SW 1271 (cell line): ENCODE measurements around the gene HUS1.
A peak's percentile ranks its signal among the peaks of the same experiment; 100 is the strongest.

Experiments used
- DNase-seq, 2 experiments: peaks; one replicate each; lab custom pipeline; 2025; lab: John Stamatoyannopoulos, UW

HUS1 gene

GRCh38 chr7:47979832-47980181 is 392 bp upstream of the HUS1 start:
- DNase-seq: no peak

- DNase-seq: no peak
These were observed 648 bp downstream of the HUS1 start for GRCh38 chr7:47978790-47979144.

GRCh38 chr7:47973739-47974138 is 5.7 kb downstream of the HUS1 start:
- no peak for DNase-seq

GRCh38 chr7:47970761-47971160 is 8.7 kb downstream of the HUS1 start:
- DNase-seq: no peak

GRCh38 chr7:47968847-47969774 is 10.3 kb downstream of the HUS1 start:
- peak in 1 of 2 experiments; percentile 51 for DNase-seq

GRCh38 chr7:47967708-47968107 is 11.7 kb downstream of the HUS1 start:
- no peak for DNase-seq

DNA sequence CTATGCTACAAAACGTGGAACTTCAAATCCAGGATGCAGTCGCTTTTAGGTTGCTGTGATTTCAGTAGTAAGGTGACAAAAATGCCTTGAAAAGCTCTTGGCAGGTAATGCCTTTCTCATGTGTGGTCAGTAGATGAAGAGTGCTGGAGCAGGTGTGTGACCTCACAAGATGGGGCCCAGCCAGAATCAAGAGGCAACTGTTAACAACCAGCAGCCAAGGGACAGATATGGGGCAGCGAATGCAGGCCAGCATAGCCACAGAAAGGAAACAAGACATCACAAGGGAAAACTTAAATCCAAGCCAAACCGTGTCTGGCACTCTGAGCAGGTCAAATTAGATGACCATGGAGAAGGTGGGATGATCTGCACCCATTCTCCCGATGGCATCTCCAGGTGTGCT is 12.3 kb downstream of the HUS1 start:
- no peak for DNase-seq

- no peak for DNase-seq
These were observed 14.0 kb downstream of the HUS1 start for GRCh38 chr7:47965456-47965855.

DNA sequence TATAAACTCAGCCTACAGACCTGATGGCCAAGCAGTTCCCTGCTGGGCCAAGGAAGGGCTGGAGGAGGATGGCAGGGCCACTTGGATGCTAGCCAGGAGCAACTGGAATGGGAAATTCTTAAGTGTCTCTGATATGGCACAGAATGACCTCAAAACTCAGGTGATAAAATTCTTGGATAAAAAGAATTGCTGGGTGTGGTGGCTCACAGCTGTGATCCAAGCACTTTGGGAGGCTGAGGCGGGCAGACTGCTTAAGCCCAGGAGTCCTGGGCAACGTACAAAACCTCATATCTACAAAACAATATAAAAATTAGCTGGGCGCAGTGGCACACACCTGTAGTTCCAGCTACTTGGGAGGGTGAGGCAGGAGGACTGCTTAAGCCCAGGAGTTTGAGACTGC is 17.2 kb downstream of the HUS1 start:
- DNase-seq: no peak

DNA sequence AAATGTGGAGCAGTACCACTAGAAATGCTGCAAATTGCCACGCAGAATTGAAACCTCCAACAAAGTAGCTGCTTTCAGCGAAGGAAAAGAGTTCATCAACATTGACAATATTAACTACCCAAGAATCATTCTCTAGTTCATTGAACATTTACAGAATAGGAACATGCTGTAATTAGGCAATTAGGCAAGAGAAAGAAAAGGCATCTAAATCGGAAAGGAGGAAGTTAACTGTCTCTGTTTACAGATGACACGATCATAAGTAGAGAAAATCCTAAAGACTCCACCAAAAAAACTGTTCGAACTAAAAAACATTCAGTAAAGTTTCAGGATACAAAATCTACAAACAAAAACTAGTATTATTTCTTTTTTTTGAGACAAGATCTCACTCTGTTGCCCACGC is 22.3 kb downstream of the HUS1 start:
- DNase-seq: no peak

DNA sequence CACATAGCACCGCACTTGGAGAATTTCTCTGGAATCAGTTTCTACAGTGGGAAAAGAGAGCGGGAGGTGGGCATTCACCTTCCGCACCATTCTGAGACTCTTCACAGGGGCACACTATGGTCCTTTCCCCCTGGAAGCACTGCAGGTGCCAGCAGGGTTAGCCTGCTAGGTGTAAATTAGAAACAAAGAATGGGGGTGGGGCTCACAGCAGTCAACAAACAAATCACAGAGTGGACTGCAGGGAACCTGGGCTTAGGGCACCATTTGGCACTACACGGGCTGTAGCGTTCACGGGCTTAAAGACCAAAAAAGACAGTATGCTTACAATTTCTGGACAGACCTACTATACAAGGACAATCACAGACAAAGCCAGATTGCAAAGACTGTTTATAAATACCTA is 23.2 kb downstream of the HUS1 start:
- no peak for DNase-seq

DNA sequence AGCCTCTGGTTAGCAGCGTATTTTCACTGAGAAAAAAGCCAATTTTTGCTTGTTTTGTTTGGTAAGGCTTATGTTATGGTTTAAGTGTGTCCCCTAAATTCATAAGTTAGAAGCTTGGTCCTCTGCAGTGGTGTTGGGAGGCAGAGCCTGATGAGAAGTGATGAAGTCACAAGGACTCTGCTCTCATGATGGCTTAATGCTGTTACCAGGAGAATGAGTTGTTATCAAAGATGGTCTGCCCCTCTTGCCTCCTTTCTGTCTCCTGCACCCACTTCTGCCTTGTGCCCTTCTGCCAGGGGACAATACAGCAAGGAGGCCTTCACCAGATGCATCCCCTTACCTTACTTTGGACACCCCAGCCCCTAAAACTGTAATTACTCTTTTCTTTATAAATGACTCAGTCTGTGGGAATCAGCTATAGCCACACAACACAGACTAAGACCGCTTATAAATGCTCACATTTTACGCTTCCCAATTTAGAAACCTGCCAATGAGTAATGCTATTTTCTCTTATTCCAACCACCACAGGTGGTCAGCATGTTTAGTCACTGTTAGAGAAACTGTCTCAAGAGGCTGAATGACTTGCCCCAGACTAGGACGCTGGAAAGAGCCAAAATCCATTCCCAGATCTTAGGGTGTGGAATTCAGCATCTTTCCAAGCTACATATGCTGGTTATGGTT is 25.0 kb downstream of the HUS1 start:
- no peak for DNase-seq

DNA sequence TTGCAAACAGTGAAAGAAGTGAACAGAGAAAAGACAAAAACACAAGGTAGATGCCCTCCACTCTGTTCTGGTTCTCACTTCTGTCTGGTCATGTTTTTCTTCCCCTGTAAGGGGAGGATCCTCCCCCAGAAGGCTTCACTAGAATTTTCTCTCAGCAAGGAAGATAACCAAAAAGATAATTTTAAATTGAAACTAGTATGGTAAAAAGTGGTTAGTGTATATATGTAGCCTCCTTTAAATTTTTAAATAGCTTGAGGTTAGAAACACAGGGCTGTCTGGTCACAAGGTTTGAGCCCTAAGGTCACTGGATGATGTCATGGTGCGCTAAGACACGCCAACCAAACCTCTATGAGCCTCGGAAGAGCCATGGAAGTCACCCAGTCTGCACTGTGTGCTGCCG is 25.6 kb downstream of the HUS1 start:
- DNase-seq: no peak

DNA sequence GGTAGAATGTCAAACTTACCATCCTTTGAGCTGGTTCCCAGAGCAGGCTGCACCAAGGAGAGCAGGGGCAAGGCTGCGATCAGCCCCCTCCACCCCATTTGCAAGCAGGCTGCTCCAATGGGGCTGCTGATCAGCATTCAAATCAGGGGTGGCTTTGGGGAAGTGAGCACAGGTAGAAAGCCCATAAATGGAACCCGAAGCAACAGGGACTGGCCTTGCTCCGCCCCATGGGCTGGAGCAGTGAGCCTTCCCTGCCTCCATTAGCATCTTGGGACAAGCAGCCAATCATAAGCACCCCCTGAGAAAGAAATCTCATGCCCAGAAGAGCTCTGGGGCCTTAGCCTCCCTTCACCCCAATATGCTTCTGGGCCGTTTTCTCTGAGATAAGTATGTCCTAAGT is 27.2 kb downstream of the HUS1 start:
- DNase-seq: no peak

DNA sequence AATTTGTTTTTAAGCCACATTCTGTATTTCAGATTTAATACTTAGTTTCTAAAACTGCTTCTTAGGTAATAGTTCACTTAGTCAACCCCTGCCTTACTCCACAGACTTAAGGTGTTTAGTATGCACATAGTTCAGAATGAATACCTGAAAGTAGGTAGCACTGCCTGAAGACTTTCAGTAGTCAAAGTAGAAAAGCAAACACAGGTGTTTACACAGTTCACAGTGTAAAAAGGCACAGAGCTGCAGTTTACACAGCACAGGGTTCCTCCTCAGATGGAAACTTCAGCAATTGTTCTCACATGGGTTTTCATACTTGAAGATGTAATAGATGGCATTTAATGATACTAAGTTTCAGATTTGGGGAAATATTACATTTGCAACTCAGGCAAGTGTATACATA is 28.0 kb downstream of the HUS1 start:
- DNase-seq: no peak

DNA sequence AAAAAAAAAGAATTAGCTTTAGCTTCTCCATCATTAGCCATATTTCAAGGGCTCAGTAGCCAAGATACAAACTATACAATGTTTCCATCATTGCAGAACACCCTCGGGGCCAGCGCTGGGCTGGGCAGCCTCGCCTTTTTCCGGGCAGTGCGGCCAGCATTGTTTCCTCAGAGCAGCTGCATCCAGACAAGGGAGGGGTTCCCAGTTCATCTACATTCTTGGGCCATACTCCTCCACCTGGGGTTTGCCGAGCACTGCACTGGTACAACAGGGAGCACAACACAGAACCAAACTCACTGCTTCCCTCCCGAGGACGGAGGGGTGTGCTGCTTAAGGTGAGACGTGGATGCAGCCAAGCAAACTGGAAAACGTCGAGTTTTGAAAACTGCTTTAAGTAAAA is 28.7 kb downstream of the HUS1 start:
- DNase-seq: no peak

GRCh38 chr7:47949703-47950102 is 29.7 kb downstream of the HUS1 start:
- DNase-seq: no peak

GRCh38 chr7:47948141-47948790 is 31.1 kb downstream of the HUS1 start, which contains the start of gene PKD1L1:
TSS of gene PKD1L1 (minus strand) at chr7:47948466. CDS start at chr7:47948440, 26 bp downstream.
- DNase-seq: no peak

DNA sequence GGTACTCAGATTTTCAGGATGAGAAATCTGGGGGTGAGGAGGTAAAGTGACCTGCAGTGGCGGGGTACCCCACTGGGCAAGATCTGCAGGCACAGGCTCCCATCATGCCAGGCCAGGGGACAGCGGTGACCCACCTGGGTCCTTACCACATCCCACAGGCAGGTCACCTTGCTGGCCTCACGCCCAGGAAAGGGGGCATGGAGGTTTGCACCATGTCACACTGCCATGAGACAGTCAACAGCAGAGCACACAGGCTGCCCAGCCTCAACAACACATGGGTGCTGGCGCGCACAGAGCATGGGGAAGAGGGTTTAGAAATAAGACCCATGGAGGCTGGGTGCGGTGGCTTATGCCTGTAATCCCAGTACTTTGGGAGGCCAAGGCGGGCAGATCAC is 32.1 kb downstream of the HUS1 start:
- no peak for DNase-seq

- no peak for DNase-seq
These were observed 32.6 kb downstream of the HUS1 start for GRCh38 chr7:47946581-47947354.

GRCh38 chr7:47945261-47946015 is 34.0 kb downstream of the HUS1 start:
- DNase-seq: peak in 1 of 2 experiments; percentile 62
